ENCODE measurements around the gene DMXL2. TPM values are rescaled to one million over a fixed set of nuclear protein-coding genes. Genes with fewer than 3 reads are reported as not detected.

The DMXL2 gene
- total and polyA plus RNA-seq, 9 of the 15 experiments (the other 6 are each of a cell fraction or from before 2014, with no cell fraction given) = 9.3 to 57.7 (median 30.7) TPM

DNA sequence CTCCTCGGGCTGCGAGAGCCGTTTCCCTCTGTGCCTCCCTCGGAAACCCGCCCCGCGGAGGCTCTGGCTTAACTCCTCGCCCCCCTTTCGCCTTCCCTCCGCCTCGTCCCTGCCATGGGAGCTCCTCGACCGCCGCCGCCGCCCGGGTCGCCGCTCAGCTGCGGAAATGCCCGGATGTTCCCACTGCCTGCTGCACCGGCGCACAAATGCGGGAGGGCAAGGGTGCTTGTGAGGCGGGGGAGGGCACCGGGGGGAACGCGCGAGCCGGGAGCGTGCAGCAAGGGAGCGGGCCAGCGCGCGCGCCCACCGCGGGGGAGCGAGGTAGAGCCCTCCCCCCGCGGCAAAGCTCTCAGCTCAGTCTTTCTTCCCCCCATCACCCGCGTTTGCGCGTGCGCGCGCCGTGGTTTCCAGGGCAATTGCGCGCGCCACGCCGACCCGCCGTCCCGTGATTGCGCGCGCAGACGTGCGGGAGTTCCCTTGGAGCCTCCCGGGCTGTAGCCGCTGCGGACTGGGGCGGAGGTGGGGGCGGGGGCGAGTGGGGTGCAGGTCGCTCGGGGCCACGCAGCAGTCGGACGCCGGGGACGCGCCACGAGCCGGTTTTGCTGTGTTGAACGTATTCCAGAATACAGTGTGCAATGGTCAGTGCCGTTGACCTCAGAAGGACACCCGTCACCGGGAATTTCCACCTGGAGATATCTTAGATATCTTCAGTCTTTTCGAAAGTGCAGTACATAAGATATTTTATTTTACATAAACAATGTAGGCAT is at the start of gene DMXL2 (continued):
- no peak for TF ChIP-seq HDAC8 (tag; IDR thresholded peaks at IDR 0.05)
- no peak for TF ChIP-seq BRCA1 (IDR thresholded peaks at IDR 0.05)
- no peak for TF ChIP-seq BRCA1 (CRISPR knock-in tag; IDR thresholded peaks at IDR 0.05)
- TF ChIP-seq E2F3 (CRISPR knock-in tag; IDR thresholded peaks at IDR 0.05) = no peak
- TF ChIP-seq CREM (IDR thresholded peaks at IDR 0.05; ENCODE audit: low read depth) = no peak
- TF ChIP-seq EP400 (IDR thresholded peaks at IDR 0.05) = peak; percentile 36; the same call in 1 of the 2 replicates
- TF ChIP-seq, protein P1, sequence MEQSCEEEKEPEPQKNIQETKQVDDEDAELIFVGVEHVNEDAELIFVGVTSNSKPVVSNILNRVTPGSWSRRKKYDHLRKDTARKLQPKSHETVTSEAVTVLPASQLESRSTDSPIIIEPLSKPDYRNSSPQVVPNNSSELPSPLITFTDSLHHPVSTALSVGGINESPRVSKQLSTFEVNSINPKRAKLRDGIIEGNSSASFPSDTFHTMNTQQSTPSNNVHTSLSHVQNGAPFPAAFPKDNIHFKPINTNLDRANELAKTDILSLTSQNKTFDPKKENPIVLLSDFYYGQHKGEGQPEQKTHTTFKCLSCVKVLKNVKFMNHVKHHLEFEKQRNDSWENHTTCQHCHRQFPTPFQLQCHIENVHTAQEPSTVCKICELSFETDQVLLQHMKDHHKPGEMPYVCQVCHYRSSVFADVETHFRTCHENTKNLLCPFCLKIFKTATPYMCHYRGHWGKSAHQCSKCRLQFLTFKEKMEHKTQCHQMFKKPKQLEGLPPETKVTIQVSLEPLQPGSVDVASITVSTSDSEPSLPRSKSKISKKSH (CRISPR knock-in tag; IDR thresholded peaks at IDR 0.05) = no peak
- TF ChIP-seq, protein P2, sequence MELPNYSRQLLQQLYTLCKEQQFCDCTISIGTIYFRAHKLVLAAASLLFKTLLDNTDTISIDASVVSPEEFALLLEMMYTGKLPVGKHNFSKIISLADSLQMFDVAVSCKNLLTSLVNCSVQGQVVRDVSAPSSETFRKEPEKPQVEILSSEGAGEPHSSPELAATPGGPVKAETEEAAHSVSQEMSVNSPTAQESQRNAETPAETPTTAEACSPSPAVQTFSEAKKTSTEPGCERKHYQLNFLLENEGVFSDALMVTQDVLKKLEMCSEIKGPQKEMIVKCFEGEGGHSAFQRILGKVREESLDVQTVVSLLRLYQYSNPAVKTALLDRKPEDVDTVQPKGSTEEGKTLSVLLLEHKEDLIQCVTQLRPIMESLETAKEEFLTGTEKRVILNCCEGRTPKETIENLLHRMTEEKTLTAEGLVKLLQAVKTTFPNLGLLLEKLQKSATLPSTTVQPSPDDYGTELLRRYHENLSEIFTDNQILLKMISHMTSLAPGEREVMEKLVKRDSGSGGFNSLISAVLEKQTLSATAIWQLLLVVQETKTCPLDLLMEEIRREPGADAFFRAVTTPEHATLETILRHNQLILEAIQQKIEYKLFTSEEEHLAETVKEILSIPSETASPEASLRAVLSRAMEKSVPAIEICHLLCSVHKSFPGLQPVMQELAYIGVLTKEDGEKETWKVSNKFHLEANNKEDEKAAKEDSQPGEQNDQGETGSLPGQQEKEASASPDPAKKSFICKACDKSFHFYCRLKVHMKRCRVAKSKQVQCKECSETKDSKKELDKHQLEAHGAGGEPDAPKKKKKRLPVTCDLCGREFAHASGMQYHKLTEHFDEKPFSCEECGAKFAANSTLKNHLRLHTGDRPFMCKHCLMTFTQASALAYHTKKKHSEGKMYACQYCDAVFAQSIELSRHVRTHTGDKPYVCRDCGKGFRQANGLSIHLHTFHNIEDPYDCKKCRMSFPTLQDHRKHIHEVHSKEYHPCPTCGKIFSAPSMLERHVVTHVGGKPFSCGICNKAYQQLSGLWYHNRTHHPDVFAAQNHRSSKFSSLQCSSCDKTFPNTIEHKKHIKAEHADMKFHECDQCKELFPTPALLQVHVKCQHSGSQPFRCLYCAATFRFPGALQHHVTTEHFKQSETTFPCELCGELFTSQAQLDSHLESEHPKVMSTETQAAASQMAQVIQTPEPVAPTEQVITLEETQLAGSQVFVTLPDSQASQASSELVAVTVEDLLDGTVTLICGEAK (IDR thresholded peaks at IDR 0.05) = 0 out of 2 replicates have a peak, but pooled peaks have one; percentile 4
- TF ChIP-seq, protein P2 (CRISPR knock-in tag; IDR thresholded peaks at IDR 0.05) = no peak
- TF ChIP-seq NELFE (IDR thresholded peaks at IDR 0.05; ENCODE audit: insufficient read depth, insufficient read length) = no peak
- TF ChIP-seq, protein P3, sequence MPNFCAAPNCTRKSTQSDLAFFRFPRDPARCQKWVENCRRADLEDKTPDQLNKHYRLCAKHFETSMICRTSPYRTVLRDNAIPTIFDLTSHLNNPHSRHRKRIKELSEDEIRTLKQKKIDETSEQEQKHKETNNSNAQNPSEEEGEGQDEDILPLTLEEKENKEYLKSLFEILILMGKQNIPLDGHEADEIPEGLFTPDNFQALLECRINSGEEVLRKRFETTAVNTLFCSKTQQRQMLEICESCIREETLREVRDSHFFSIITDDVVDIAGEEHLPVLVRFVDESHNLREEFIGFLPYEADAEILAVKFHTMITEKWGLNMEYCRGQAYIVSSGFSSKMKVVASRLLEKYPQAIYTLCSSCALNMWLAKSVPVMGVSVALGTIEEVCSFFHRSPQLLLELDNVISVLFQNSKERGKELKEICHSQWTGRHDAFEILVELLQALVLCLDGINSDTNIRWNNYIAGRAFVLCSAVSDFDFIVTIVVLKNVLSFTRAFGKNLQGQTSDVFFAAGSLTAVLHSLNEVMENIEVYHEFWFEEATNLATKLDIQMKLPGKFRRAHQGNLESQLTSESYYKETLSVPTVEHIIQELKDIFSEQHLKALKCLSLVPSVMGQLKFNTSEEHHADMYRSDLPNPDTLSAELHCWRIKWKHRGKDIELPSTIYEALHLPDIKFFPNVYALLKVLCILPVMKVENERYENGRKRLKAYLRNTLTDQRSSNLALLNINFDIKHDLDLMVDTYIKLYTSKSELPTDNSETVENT (CRISPR knock-in tag; IDR thresholded peaks at IDR 0.05) = no peak
- no peak for TF ChIP-seq GTF2F1 (IDR thresholded peaks at IDR 0.05; ENCODE audit: low read depth, low read length)
- TF ChIP-seq, protein P4, sequence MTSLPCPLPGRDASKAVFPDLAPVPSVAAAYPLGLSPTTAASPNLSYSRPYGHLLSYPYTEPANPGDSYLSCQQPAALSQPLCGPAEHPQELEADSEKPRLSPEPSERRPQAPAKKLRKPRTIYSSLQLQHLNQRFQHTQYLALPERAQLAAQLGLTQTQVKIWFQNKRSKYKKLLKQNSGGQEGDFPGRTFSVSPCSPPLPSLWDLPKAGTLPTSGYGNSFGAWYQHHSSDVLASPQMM (CRISPR knock-in tag; IDR thresholded peaks at IDR 0.05) = no peak
- TF ChIP-seq RFX1 (IDR thresholded peaks at IDR 0.05) = peak; percentile 82
- TF ChIP-seq, protein P5, sequence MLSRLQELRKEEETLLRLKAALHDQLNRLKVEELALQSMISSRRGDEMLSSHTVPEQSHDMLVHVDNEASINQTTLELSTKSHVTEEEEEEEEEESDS (CRISPR knock-in tag; IDR thresholded peaks at IDR 0.05) = no peak
